SK-N-SH (cell line): ENCODE measurements around the gene SSTR5. TPM values are rescaled to one million over a fixed set of nuclear protein-coding genes. Genes with fewer than 3 reads are reported as not detected.

Experiments used
- CTCF ChIA-PET: fragments of 300-600, 350-600 bp; formaldehyde crosslinking; extraction: SDS; loops from one replicate; lab custom pipeline; 2021; lab: Yijun Ruan, JAX
- POLR2A ChIA-PET: fragments of 350-600 bp; sonication (Branson Sonifier 250); formaldehyde crosslinking; extraction: SDS; loops from one replicate; lab custom pipeline; 2020; ENCODE audit warnings: antibody characterized with exemption, inconsistent platforms; lab: Yijun Ruan, JAX
- DNase-seq: peaks from one replicate; pipeline ENCODE4 v3.0.0; 2012
- H2AFZ ChIP-seq: fragments of 200-600 bp; sonication (generic); 2 replicates; pipeline ENCODE4 v1.8.1; 2016; ENCODE audit warnings: antibody characterized with exemption, mild to moderate bottlenecking, low read depth
- H3F3A ChIP-seq: fragments of 200-600 bp; sonication (generic); replicated peaks from 2 replicates; pipeline ENCODE3; 2016; ENCODE audit warnings: antibody characterized with exemption, mild to moderate bottlenecking; ENCODE audit not compliant: insufficient read depth
- H3K27ac ChIP-seq, 2 experiments: fragments of 200-500 bp in 1 of 2; fragments of 200-600 bp in 1 of 2; sonication (Bioruptor generic) in 1 of 2; sonication (generic), shearing (Covaris generic) in 1 of 2; 2 replicates each; pipeline versions ENCODE4 v1.5.1 to v1.6.1; 2014 to 2016; ENCODE audit warnings: low read depth in 2 of 2, inconsistent platforms in 1 of 2, low read length in 1 of 2, mild to moderate bottlenecking in 1 of 2, mixed read lengths in 1 of 2
- H3K27me3 ChIP-seq: fragments of 200-600 bp; sonication (generic), shearing (Covaris generic); 2 replicates; pipeline ENCODE4 v1.6.1; 2016; ENCODE audit warnings: mixed run types; ENCODE audit not compliant: insufficient read depth
- H3K36me3 ChIP-seq, 2 experiments: fragments of 200-500 bp in 1 of 2; fragments of 200-600 bp in 1 of 2; sonication (Bioruptor generic) in 1 of 2; sonication (generic) in 1 of 2; replicated peaks in 1 of 2; 2 replicates each; pipeline versions ENCODE3 to v1.5.1; 2014 to 2016; ENCODE audit warnings: low read length in 1 of 2, mild to moderate bottlenecking in 1 of 2; ENCODE audit not compliant: insufficient read depth in 2 of 2, control insufficient read depth in 1 of 2
- H3K4me1 ChIP-seq, 2 experiments: fragments of 200-500 bp in 1 of 2; fragments of 200-600 bp in 1 of 2; sonication (Bioruptor generic) in 1 of 2; sonication (generic), shearing (Covaris generic) in 1 of 2; 2 replicates each; pipeline versions ENCODE4 v1.5.1 to v1.6.1; 2014 to 2016; ENCODE audit warnings: low read depth in 1 of 2, low read length in 1 of 2, mixed run types in 1 of 2; ENCODE audit not compliant: insufficient read depth in 2 of 2, control insufficient read depth in 1 of 2
- H3K4me2 ChIP-seq: fragments of 200-600 bp; sonication (generic), shearing (Covaris generic); 2 replicates; pipeline ENCODE4 v1.6.1; 2017; ENCODE audit warnings: mixed run types
- H3K4me3 ChIP-seq, 2 experiments: fragments of 200-500 bp in 1 of 2; fragments of 200-600 bp in 1 of 2; sonication (Bioruptor generic) in 1 of 2; sonication (generic), shearing (Covaris generic) in 1 of 2; 2 replicates each; pipeline versions ENCODE4 v1.5.1 to v1.8.1; 2014 to 2016; ENCODE audit warnings: low read depth in 2 of 2, inconsistent platforms in 1 of 2, low read length in 1 of 2, mild to moderate bottlenecking in 1 of 2, mixed read lengths in 1 of 2, moderate library complexity in 1 of 2
- H3K79me2 ChIP-seq: fragments of 200-600 bp; sonication (generic); 2 replicates; pipeline ENCODE4 v1.8.1; 2017; ENCODE audit warnings: mild to moderate bottlenecking; ENCODE audit not compliant: insufficient read depth
- H3K9ac ChIP-seq: fragments of 200-600 bp; sonication (generic); 2 replicates; pipeline ENCODE4 v1.6.1; 2017; ENCODE audit warnings: mixed run types
- H3K9me2 ChIP-seq: fragments of 200-600 bp; sonication (generic); 2 replicates; pipeline ENCODE4 v1.6.1; 2017; ENCODE audit warnings: mixed run types
- H3K9me3 ChIP-seq: fragments of 200-600 bp; sonication (generic); 2 replicates; pipeline ENCODE4 v1.6.1; 2017; ENCODE audit warnings: mixed run types, mild to moderate bottlenecking, moderate library complexity
- H4K20me1 ChIP-seq: fragments of 200-600 bp; sonication (generic); 2 replicates; pipeline ENCODE4 v1.6.1; 2017; ENCODE audit warnings: mild to moderate bottlenecking, mixed run types; ENCODE audit not compliant: insufficient read depth
- CTCF ChIP-seq: fragments of 200-600 bp; sonication (generic); IDR thresholded peaks from 2 replicates; pipeline ENCODE4 v1.6.1; 2017; ENCODE audit warnings: antibody characterized with exemption, mild to moderate bottlenecking, moderate library complexity
- ELF1 ChIP-seq: IDR thresholded peaks from 2 replicates; pipeline ENCODE4 v1.4.0; 2012
- FOXM1 ChIP-seq: IDR thresholded peaks from 2 replicates; pipeline ENCODE4 v1.4.0; 2012; ENCODE audit warnings: low read depth, mild to moderate bottlenecking
- GABPA ChIP-seq: IDR thresholded peaks from 2 replicates; pipeline ENCODE4 v1.4.0; 2012; ENCODE audit warnings: low read depth, mild to moderate bottlenecking
- GATA2 ChIP-seq: sonication (generic); formaldehyde crosslinking; IDR thresholded peaks from 2 replicates; pipeline ENCODE4 v1.5.0; 2020; ENCODE audit warnings: mild to moderate bottlenecking, missing genetic modification reagents
- IRF3 ChIP-seq: fragments of 150-350 bp; IDR thresholded peaks from 2 replicates; pipeline ENCODE4 v1.6.1; 2016; ENCODE audit warnings: mild to moderate bottlenecking, low read depth, low read length
- MEF2A ChIP-seq: IDR thresholded peaks from 2 replicates; pipeline ENCODE4 v1.4.0; 2012; ENCODE audit warnings: low read depth, borderline replicate concordance
- MXI1 ChIP-seq: IDR thresholded peaks from 2 replicates; pipeline ENCODE4 v1.6.1; 2012; ENCODE audit warnings: mild to moderate bottlenecking, low read depth, low read length, improper control_type of control experiment
- PBX3 ChIP-seq: IDR thresholded peaks from 2 replicates; pipeline ENCODE4; 2012
- POLR2AphosphoS5 ChIP-seq: IDR thresholded peaks from 2 replicates; pipeline ENCODE4 v1.6.1; 2012; ENCODE audit warnings: low read depth, low read length
- REST ChIP-seq: IDR thresholded peaks from 2 replicates; pipeline ENCODE4 v1.6.1; 2012; ENCODE audit warnings: mild to moderate bottlenecking, low read depth, low read length, moderate library complexity
- RXRA ChIP-seq: IDR thresholded peaks from 2 replicates; pipeline ENCODE4 v1.4.0; 2012; ENCODE audit warnings: low read depth, mild to moderate bottlenecking, borderline replicate concordance
- SIN3A ChIP-seq: IDR thresholded peaks from 2 replicates; pipeline ENCODE4 v1.6.1; 2012; ENCODE audit warnings: low read depth, mild to moderate bottlenecking, low read length, moderate library complexity, borderline replicate concordance
- SMC3 ChIP-seq: IDR thresholded peaks from 2 replicates; pipeline ENCODE4 v1.6.1; 2012; ENCODE audit warnings: low read depth, low read length, improper control_type of control experiment
- TCF12 ChIP-seq: IDR thresholded peaks from 2 replicates; pipeline ENCODE4 v1.4.0; 2012
- YY1 ChIP-seq: IDR thresholded peaks from 2 replicates; pipeline ENCODE4 v1.4.0; 2012; ENCODE audit warnings: low read depth, mild to moderate bottlenecking
- ZBTB33 ChIP-seq: IDR thresholded peaks from 2 replicates; pipeline ENCODE4 v1.4.0; 2012; ENCODE audit warnings: low read depth, borderline replicate concordance
- WGBS: methylation state at CpG from one replicate; pipeline ENCODE4 v1.1.6; 2017; ENCODE audit warnings: low lambda C conversion rate; 5-methylcytosine and 5-hydroxymethylcytosine counted together
- polyA plus RNA-seq, 3 experiments: library from polyadenylated mRNA; depleted of rRNA; stranded (reverse); fragments of >200 nt; gene quantifications; 2 replicates each; pipeline ENCODE4 v1.2.3, GENCODE V29; 2012

The SSTR5 gene
- polyA plus RNA-seq, 1 of the 3 experiments (the other 2 are of a cell fraction): not detected

- no peaks in the 10 kb centered on the region for H3K9me3 ChIP-seq
- WGBS: 63% methylated on average over 27 of the region's 30 CpGs
Observed at GRCh38 chr16:1050516-1050915, 22.0 kb upstream of the SSTR5 start.

More at GRCh38 chr16:1050516-1050915, 22.0 kb upstream of the SSTR5 start:
- Histone ChIP-seq H3K4me3 (no peak overlapping the region), H3K36me3 (no peaks in the 10 kb centered on the region), H3K79me2 (no peaks in the 10 kb centered on the region), H4K20me1 (no peaks in the 10 kb centered on the region), H3F3A (no peaks in the 10 kb centered on the region), H3K9ac (no peak overlapping the region), H3K27me3 (peaks cover 46% of the 10 kb centered on the region), H3K4me1 (no peaks in the 10 kb centered on the region; a peak in 1 of 4 replicates), H3K27ac (no peak overlapping the region), H3K4me2 (no peak overlapping the region), H2AFZ (no peak overlapping the region), H3K9me2 (no peaks in the 10 kb centered on the region)
- no peak for DNase-seq
- ChIA-PET POLR2A (no interaction called here), CTCF (no interaction called here)
- no peak for TF ChIP-seq YY1
- TF ChIP-seq ZBTB33: no peak
- no peak for TF ChIP-seq RXRA
- TF ChIP-seq MEF2A: no peak
- no peak for TF ChIP-seq REST
- TF ChIP-seq ELF1: no peak
- TF ChIP-seq IRF3: no peak
- TF ChIP-seq MXI1: no peak
- no peak for TF ChIP-seq PBX3
- TF ChIP-seq FOXM1: no peak
- TF ChIP-seq GATA2 (CRISPR knock-in tag): no peak
- no peak for TF ChIP-seq CTCF
- no peak for TF ChIP-seq GABPA
- TF ChIP-seq SMC3: no peak
- no peak for TF ChIP-seq POLR2AphosphoS5
- no peak for TF ChIP-seq TCF12
- TF ChIP-seq SIN3A: no peak
